HG03460 (cell line): ENCODE results near the gene IMPA2.
"Not testable (repeated sequence)": the region's sequence is repeated elsewhere in the genome, so short reads cannot be mapped to it uniquely, and the experiment has no call there.

Source experiments
- ATAC-seq: cut with Tn5 transposase; IDR thresholded peaks from one replicate; pipeline ENCODE4 v1.9.1; 2021; ENCODE audit not compliant: unreplicated experiment

IMPA2 gene

GRCh38 chr18:11962597-11962996 lies 18.7 kb upstream of the IMPA2 start:
- ATAC-seq, result no peak

- ATAC-seq, result no peak
Measured at GRCh38 chr18:11963991-11964484, 17.3 kb upstream of the IMPA2 start.

- ATAC-seq, result no peak
Measured at GRCh38 chr18:11969904-11970835, 11.1 kb upstream of the IMPA2 start.

GRCh38 chr18:11970836-11971226 lies 10.5 kb upstream of the IMPA2 start:
- ATAC-seq, result not testable (repeated sequence)

- no peak for ATAC-seq
Measured at GRCh38 chr18:11972371-11973174, 8.7 kb upstream of the IMPA2 start.

- no peak for ATAC-seq
Measured at GRCh38 chr18:11974741-11975325, 6.5 kb upstream of the IMPA2 start.

GRCh38 chr18:11975723-11976122 lies 5.6 kb upstream of the IMPA2 start:
- ATAC-seq, result no peak

- no peak for ATAC-seq
Measured at GRCh38 chr18:11976315-11977152, 4.8 kb upstream of the IMPA2 start.

GRCh38 chr18:11977153-11977466 lies 4.2 kb upstream of the IMPA2 start:
- ATAC-seq, result no peak

- no peak for ATAC-seq
Measured at GRCh38 chr18:11978956-11979355, 2.4 kb upstream of the IMPA2 start.

- no peak for ATAC-seq
Measured at GRCh38 chr18:11980163-11980493, 1.2 kb upstream of the IMPA2 start.

GRCh38 chr18:11980494-11981191 lies 664 bp upstream of the IMPA2 start:
- ATAC-seq, result peak; percentile 87

- peak; percentile 17 for ATAC-seq
Measured at GRCh38 chr18:11981543-11982366, 448 bp downstream of the IMPA2 start.

GRCh38 chr18:11982981-11983380 lies 1.7 kb downstream of the IMPA2 start:
- no peak for ATAC-seq

- ATAC-seq, result no peak
Measured at GRCh38 chr18:11983592-11983991, 2.3 kb downstream of the IMPA2 start.

- no peak for ATAC-seq
Measured at GRCh38 chr18:11984091-11984490, 2.8 kb downstream of the IMPA2 start.

GRCh38 chr18:11985586-11985985 lies 4.3 kb downstream of the IMPA2 start:
- no peak for ATAC-seq

- no peak for ATAC-seq
Measured at GRCh38 chr18:11986061-11986460, 4.8 kb downstream of the IMPA2 start.

- no peak for ATAC-seq
Measured at GRCh38 chr18:11987527-11987926, 6.2 kb downstream of the IMPA2 start.
